ENCODE data around the gene MEIS1.
A peak's percentile ranks its signal among the peaks of the same experiment; 100 is the strongest.
"Not testable (repeated sequence)": the region's sequence is repeated elsewhere in the genome, so short reads cannot be mapped to it uniquely, and the experiment has no call there.

MEIS1 gene

GRCh38 chr2:66434679-66435548, at the start of gene MEIS1:
MEIS1 (plus strand) TSS chr2:66435125; CDS start chr2:66435857, 732 bp downstream.
- peak; percentile 86 for DNase-seq (ENCODE audit: low read depth)

DNA sequence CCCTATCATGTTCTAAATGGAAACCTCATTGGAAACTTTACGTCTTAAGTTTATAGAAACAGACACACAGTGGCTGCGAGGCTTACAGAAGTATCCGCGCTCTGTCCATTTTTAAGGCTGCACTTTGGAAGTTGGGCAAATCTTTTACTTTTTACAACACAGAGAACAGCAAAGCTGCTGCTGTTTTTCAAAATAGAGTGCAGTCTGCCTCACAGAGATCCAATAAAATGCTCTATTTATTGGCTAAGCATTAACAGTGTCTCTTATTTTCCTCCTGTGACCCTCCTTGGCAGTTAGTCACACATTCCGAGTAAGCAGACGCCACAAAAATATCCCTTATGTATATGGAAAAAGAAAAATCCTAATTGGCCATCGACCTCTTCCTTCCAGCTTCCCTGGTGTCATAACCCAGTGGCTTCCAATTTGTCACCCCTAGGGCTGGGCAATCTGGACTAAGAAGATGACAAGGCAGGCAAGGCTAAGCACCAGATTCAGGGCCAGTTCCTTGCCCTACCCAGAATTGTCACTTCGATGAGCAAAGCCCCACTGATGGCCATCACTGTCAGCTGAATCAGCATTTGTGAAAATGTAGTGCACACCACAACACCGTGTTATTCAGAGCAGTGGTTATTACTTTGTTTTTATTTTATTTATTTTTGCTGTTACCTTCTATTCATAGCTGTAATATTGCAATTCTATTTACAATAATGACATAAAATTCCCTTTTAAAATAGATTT, 47.7 kb upstream of the MEIS1 start:
- no peak for DNase-seq (ENCODE audit: low read depth)

GRCh38 chr2:66389651-66390131, 45.2 kb upstream of the MEIS1 start:
- no peak for DNase-seq (ENCODE audit: low read depth)

DNA sequence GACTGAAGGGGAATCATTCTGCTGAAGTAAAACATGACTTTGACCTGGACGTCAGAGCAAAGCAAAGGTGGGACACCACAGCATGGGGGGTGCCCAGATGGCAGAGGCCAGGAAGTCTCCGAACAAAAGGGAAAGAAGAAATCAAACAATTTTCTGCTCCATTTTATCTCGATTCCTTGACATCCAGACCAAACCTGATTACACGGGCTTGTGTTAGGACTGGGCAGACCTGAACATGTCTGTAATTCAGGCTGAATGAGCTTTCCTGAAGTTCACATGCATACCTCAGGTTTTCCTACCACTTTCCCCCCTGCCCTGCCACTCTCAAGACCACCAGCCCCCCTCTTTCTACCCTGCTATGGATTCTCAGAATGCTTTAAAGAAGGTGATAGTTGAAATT, 44.8 kb upstream of the MEIS1 start:
- DNase-seq (ENCODE audit: low read depth), result no peak

GRCh38 chr2:66390811-66391210, 44.1 kb upstream of the MEIS1 start:
- DNase-seq (ENCODE audit: low read depth), result no peak

- DNase-seq (ENCODE audit: low read depth), result not testable (repeated sequence)
Measured at GRCh38 chr2:66391240-66391639, 43.7 kb upstream of the MEIS1 start.

GRCh38 chr2:66405473-66405872, 29.5 kb upstream of the MEIS1 start:
- no peak for DNase-seq (ENCODE audit: low read depth)

DNA sequence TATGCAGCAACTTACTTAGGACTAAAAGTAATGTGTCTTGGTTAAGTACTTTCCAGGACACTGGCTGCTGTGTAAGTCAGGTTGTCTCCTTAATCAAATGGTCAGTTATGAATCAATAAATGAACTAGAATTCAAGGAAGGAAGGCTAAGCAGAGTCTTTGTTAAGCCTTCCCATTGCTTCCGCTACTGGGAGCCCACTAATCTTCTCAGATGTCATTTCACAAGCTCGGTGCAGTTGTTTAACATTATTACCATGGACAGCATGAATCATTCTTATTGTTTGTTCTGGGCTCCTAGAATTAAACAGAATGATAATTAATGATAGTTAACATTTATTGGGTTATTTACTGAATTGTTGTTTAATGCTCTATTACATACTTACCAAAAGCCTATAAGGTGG, 26.0 kb upstream of the MEIS1 start:
- no peak for DNase-seq (ENCODE audit: low read depth)

- DNase-seq (ENCODE audit: low read depth), result no peak
Measured at GRCh38 chr2:66412874-66413273, 22.1 kb upstream of the MEIS1 start.

DNA sequence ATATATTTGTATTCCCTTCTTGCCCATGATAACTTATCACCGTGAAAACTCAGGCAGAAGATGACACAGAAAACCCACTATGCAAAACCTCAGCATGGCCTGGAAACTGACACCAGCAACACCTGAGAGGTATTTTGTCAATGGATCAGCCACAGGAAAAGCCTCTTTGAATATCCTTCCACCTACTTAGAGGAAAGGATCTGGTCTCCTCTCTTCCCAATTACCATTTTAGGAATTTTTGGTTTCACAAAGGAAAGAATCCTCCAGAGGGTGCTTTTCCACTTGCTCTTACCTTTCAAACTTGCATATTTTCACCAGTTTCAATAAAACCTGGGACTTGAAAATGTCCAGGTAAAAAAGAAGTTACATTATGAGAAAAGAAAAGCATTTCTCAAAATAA, 20.0 kb upstream of the MEIS1 start:
- DNase-seq (ENCODE audit: low read depth), result no peak

GRCh38 chr2:66418381-66418780, 16.5 kb upstream of the MEIS1 start:
- DNase-seq (ENCODE audit: low read depth), result no peak

DNA sequence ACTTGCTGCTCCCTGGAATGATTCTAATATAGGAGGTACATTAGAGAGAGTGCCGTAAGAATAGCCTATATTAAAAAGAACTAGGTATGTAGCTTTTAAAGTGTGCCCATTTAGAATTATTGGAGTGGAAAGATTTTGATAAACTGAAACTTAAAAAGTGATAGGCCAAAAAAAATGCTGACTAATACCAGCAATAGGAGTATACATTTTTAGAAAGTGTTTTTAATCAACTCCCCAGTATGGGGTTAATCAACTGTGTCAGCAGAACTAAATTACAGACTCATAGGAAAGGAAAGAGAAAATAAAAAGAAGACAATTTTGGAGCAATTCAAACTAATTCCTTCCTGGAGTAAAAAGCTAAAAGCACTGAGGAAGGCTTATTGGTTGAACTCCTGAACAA, 13.3 kb upstream of the MEIS1 start:
- DNase-seq (ENCODE audit: low read depth), result no peak

DNA sequence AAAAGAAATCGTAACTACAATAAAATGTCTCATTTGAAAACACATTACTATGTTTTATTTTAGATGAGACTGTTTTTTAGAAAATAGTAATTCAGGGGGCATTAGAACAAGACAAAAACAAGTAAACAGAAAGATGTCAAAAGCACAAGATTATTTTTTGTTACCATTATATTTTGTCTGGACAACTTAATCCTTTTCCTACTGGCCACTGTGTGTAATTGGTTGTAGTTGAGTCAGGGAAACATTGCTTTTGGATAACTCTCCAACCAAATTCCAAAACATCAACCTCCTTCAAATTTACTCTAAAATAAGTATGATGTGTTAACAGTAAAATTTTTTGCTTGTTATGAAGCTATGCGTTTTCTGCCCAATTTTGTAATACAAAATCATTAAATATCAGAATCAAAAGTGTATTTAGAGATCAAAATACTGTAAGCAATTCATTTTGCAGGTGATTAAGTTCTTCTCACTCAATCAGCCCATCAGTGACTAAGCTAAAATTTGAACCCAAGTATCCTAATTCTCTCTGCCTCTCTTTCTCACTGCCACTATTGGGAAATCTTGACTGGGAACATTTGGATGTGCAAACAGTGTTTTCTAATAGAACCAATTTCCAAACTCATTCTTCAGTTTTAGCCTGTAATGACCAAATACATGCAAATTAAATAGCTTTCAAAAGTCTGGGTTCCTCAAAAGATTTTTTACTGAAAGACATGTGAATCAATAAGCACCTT, 11.4 kb upstream of the MEIS1 start:
- no peak for DNase-seq (ENCODE audit: low read depth)

GRCh38 chr2:66426244-66427111, 8.4 kb upstream of the MEIS1 start:
- no peak for DNase-seq (ENCODE audit: low read depth)

DNA sequence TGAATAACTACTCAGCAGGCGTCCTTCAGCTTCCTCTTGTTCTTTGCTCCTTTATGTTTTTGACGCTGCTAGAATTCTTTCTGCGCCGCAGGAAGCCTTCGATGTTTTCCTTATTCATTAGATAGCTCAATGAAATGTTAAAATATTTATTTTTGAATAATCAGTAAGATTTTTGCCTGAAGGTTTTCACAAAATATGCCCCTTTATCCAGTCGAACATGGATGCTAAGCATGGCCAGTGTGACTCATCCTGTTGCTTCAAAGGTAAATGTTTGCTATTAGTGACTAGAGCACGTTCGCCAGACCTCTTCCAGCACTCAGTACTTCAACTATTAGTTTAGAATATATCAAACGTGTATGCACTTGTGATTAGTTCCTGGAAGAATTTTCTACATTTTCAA, 7.6 kb upstream of the MEIS1 start:
- DNase-seq (ENCODE audit: low read depth), result no peak

- DNase-seq (ENCODE audit: low read depth), result peak; percentile 43
Measured at GRCh38 chr2:66428986-66429612, 5.8 kb upstream of the MEIS1 start.

GRCh38 chr2:66429693-66430504, 5.0 kb upstream of the MEIS1 start:
- DNase-seq (ENCODE audit: low read depth), result no peak

DNA sequence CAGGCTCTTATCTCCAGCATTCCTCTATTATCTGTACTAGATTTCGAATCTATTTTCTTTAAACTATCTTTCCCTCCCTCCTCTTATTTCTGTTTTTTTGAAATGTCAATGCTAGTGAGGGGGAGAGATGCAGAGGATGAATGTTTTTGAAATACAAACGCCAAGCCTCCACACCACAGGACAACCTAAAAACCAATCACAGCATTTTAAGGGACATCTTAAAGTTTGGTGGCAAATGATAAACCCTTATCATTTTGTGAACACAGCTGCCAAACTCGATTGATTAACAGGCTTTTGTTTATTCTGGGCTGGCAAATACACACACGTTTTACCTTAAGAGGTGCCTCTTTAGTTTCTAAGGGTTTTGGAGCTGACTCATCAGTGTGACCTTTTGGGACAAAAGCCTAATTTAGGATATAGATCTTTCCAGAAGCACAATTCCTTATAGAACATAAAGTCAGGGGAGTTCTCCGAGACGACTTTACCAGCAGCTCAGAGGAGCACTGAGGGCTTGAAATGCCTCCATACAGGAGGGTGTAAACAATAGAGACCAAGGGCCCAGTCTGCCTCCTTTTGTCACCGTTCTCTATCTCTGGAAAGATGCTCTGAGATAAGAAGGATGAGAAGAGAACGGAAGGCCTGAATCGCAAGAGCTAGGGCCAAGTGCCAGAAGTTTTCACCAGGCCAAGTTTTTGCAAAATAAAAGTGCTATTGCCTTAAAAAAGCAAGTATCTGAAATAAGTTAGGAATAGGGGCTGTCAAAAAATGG, 4.2 kb upstream of the MEIS1 start:
- no peak for DNase-seq (ENCODE audit: low read depth)

GRCh38 chr2:66431274-66431642, 3.7 kb upstream of the MEIS1 start:
- no peak for DNase-seq (ENCODE audit: low read depth)
